ENCODE results near the gene TMEM41A. TPM values are rescaled to one million over a fixed set of nuclear protein-coding genes. Genes with fewer than 3 reads are reported as not detected.
"Not testable (repeated sequence)": the region's sequence is repeated elsewhere in the genome, so short reads cannot be mapped to it uniquely, and the experiment has no call there.

TMEM41A gene
- total RNA-seq, 2 experiments from 2014 or later = 20.6 to 22.0 TPM

DNA sequence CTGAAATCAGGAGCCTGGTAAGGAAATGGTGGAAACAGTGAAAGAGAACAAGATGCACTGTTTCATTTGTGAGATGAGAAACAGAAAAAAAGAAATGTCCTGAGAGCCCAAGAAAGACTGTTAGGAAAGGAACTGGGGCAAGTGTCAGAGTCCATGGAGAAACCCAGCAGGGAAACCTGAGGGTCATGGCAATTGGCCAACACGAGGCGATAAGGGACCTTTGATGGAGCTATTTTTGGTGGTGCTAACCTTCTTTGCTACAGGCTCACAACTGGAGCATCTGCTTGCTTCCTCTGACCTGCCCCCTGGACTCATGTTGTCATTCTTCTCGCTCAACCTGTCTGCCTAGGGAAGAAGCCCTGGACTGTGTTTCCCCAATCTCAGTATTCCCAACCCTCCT, 4.2 kb upstream of the TMEM41A start:
- CTCF ChIA-PET = no interaction called here
- POLR2A ChIA-PET = interaction anchor here (0.5 kb wide), 1 partner anchor 155 kb away, joined by 4 read pairs; no protein-coding TSS in a partner anchor

DNA sequence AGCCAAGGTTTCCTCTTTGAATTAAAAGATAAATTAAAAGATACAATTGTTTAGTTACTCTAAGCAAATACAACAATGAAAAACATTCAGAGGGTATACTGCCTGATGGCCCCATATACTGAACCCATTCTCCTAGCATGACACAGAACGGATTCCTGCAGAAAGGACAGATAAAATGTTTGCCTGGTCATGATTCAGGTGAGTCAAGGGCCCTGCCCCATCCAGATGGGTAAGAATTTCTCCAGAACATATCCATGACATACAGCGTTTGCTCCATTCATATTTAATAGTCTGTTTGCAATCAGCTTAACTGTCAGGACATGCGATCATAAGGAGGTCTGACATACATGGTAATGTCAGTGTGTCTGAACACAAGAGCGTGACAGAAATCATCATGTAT, 8.6 kb downstream of the TMEM41A start:
- ChIA-PET CTCF (interaction anchor here (0.6 kb wide), 1 partner anchor 304 kb away, joined by 4 read pairs; no protein-coding TSS in a partner anchor), POLR2A (no interaction called here)

GRCh38 chr3:185489462-185489861, 9.4 kb downstream of the TMEM41A start:
- ChIA-PET POLR2A (no interaction called here), CTCF (interaction anchor here (0.6 kb wide), 1 partner anchor 305 kb away, joined by 4 read pairs; no protein-coding TSS in a partner anchor)

DNA sequence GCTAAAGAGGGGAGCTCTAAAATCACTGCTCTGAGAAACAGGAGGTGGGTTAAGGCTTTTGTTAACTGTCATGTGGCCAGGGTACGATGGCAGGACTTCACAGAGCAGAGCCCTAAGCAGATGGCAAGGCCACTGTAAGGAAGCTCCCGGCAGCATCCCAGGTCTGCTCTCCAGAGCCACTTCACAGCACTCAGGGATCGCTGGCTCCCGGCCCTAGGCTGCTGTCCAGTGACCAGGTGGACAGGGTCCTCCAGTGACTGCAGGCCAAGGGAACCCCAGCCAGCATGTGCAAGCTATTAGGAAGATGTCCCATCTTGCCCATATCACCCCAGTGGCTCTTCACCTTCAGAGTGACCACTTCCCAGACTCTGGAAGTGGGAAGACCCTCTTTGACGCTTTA, 10.4 kb downstream of the TMEM41A start:
- ChIA-PET CTCF (interaction anchor here (1.1 kb wide), 1 partner anchor 10 kb away, joined by 3 read pairs; the partner anchor contains the start of gene TMEM41A), POLR2A (no interaction called here)

DNA sequence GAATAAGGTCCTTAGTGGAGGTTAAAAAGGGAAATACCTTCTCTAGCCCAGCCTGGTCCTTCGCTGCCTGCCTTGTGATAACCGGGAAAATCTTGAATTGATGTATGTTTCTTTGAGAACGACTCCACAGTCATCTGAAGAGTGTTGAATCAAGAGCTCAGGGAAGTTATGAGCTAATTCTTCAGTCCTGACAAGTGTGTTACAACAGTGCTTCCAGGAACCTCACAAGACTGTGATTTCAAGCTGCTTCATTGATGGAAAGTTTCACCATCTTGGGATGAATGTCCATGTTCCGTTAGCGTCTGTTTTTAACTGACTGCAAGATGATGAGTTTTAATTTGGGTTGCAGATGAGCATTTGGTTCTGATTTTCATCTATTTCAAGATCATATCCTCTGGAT, 12.4 kb downstream of the TMEM41A start:
- CTCF ChIA-PET = no interaction called here

DNA sequence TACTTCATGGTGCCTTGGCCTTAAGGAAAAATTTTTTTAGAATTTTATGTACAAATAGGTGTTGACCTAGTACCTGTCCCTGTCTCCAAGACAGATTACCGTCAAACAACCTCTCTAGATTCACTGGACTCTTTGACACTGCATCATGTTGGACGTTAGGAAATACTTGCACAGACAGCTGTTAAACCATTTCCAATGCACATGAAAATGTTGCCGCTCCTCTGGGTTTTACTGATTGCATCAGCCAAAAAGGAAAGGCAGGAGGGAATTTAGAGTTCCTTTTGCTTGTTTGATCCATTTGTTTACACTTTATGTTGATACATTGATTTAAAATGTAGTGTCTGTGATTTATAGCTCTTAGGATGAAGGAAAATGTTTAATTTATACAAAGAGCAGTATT, 14.5 kb downstream of the TMEM41A start:
- CTCF ChIA-PET = no interaction called here
- POLR2A ChIA-PET = no interaction called here

More for the DNA sequence above, 12.4 kb downstream of the TMEM41A start:
- POLR2A ChIA-PET = no interaction called here

GRCh38 chr3:185479373-185479945, 19.4 kb downstream of the TMEM41A start:
- POLR2A ChIA-PET = no interaction called here
- CTCF ChIA-PET = no interaction called here

GRCh38 chr3:185477316-185477715, 21.5 kb downstream of the TMEM41A start:
- CTCF ChIA-PET = no interaction called here
- POLR2A ChIA-PET = no interaction called here

DNA sequence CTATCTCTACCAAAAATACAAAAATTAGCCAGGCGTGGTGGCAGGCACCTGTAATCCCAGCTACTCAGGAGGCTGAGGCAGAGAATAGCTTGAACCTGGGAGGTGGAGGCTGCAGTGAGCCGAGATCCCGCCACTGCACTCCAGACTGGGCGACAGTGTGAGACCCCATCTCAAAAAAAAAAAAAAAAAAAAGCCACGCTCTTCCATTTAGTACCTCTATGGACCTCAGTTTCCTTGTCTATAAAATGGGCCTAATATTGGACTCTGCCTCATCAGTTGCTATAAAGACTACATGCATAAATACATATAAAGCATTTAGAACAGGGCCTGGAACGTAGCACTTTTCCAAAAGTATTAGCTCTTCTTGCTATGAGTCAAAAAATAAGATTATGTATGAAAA, 23.9 kb downstream of the TMEM41A start:
- POLR2A ChIA-PET = not testable (repeated sequence)
- CTCF ChIA-PET = interaction anchor here (0.7 kb wide), 1 partner anchor 342 kb away, joined by 6 read pairs; no protein-coding TSS in a partner anchor

- POLR2A ChIA-PET = no interaction called here
- CTCF ChIA-PET = no interaction called here
Measured at GRCh38 chr3:185473290-185473815, 25.5 kb downstream of the TMEM41A start.

DNA sequence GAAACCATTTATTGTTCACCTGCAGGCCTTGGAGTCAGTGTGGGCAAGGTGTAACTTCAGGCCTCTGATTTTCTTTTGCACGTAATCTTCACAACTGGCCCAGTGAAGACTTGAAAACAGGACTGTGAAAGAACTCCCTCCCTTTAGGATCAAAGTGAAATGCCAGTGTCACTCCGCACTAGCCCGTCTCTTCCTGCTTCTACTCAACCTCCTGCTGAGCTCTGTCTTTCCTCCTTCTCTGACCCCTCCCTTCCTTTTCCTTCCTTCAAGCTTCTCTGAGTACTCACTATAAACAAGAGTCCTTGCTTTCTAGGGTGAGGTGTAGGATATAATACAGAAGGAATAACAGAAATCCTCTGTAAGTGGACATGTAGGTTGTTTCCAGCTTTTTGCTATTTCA, 28.5 kb downstream of the TMEM41A start:
- ChIA-PET POLR2A (no interaction called here), CTCF (no interaction called here)

- POLR2A ChIA-PET = no interaction called here
Measured at GRCh38 chr3:185469542-185469941, 29.3 kb downstream of the TMEM41A start.

DNA sequence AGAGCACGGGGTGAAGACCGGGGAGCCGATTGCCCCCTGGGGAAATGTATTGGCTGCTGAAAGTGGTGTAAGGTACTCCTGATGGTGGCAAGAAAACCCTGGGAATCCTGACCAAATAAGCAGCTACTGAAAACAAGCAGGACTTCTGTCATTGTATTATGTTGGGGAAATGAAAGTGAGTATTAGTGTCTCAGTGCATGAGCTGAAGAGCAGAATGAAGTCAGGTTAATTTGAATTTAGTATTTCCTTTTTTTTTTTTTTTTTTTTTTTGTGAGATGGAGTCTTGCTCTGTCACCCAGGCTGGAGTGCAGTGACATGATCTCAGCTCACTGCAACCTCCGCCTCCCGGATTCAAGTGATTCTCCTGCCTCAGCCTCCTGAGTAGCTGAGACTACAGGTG, 32.7 kb downstream of the TMEM41A start:
- POLR2A ChIA-PET, CTCF ChIA-PET: not testable (repeated sequence)

More at GRCh38 chr3:185469542-185469941, 29.3 kb downstream of the TMEM41A start:
- CTCF ChIA-PET = no interaction called here

GRCh38 chr3:185465471-185465870, 33.4 kb downstream of the TMEM41A start:
- CTCF ChIA-PET = interaction anchor here (0.6 to 0.8 kb wide), 2 partner anchors 38 to 93 kb away, joined by 3 to 4 read pairs; no protein-coding TSS in a partner anchor
- POLR2A ChIA-PET = no interaction called here

DNA sequence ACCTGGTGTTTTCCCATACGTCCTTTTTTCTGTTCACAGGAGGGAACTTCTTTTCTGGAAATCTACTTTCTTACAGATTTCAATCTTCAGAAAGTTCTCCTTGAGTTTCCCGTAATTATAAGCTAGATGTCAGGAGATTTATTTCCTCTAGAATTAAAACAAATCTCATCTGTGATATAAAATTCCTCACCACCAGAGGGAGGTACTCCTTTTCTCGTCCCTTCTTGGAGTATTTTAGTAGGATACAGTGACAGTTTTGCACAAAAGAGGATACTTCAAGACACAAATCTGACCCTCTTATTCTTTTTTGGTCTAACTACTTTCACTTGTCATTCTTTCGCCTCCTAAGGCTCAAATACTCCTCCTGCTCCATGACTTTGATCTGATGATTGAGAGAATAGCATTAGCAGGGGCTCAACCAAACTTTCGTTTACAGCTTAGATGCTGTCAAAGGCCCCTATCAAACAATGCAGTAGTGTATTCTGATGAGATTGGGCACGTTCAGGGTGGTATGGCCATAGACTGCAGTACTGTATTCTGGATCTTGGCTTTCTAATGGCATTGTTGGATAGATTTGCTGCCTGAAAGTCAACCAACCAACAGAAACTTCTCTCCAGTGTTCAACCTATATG, 38.0 kb downstream of the TMEM41A start:
- ChIA-PET POLR2A (no interaction called here), CTCF (interaction anchor here (0.6 kb wide), 1 partner anchor 117 kb away, joined by 3 read pairs; no protein-coding TSS in a partner anchor)

GRCh38 chr3:185460309-185460708, 38.5 kb downstream of the TMEM41A start:
- CTCF ChIA-PET = interaction anchor here (0.6 kb wide), 1 partner anchor 118 kb away, joined by 3 read pairs; no protein-coding TSS in a partner anchor

GRCh38 chr3:185457376-185457775, 41.5 kb downstream of the TMEM41A start:
- CTCF ChIA-PET = no interaction called here
- POLR2A ChIA-PET = no interaction called here

More at GRCh38 chr3:185460309-185460708, 38.5 kb downstream of the TMEM41A start:
- POLR2A ChIA-PET = no interaction called here

DNA sequence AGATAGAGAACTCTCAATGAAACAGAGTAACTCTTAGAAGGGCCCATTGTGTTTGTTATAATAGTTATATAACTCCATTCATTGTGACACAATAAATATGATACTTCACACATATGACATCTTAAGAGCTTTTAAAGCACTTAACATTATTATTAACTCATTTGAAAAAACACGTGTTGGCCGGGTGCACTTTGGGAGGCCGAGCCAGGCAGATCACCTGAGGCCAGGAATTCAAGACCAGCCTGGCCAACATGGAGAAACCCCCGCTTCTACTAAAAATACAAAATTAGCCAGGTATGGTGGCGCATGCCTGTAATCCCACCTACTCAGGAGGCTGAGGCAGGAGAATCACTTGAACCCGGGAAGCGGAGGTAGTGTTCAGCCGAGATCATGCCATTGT, 47.4 kb downstream of the TMEM41A start:
- POLR2A ChIA-PET, CTCF ChIA-PET: not testable (repeated sequence)

- POLR2A ChIA-PET = no interaction called here
Measured at GRCh38 chr3:185448107-185448506, 50.7 kb downstream of the TMEM41A start.

GRCh38 chr3:185444329-185444728, 54.5 kb downstream of the TMEM41A start:
- CTCF ChIA-PET = no interaction called here
- POLR2A ChIA-PET = no interaction called here

More at GRCh38 chr3:185448107-185448506, 50.7 kb downstream of the TMEM41A start:
- CTCF ChIA-PET = no interaction called here

DNA sequence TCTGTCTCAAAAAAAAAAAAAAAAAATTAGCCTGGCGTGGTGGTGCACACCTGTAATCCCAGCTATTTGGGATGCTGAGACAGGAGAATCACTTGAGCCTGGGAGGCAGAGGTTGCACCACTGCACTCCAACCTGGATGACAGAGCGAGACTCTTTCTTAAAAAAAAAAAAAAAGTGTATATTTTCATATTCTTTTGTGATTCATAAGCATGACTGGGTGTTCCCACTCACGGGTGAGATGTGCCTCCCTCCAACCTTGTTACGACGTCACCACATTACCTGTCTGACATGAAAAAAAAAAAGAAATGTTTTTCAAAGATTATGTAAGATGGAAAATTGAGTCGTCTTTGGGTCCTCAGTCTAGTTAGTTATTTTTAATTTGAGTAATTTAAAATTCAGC, 56.8 kb downstream of the TMEM41A start:
- CTCF ChIA-PET = no interaction called here
- POLR2A ChIA-PET = no interaction called here

Data from activated CD8-positive, alpha-beta memory T cell treated with anti-CD3 and anti-CD28 coated beads for 36 hours (primary cell).